Kidney glomerular epithelial cell (primary cell): Measurements from ENCODE around the gene NDFIP2.
A peak's percentile ranks its signal among the peaks of the same experiment; 100 is the strongest.

Source experiments
- DNase-seq: peaks from one replicate; lab custom pipeline; 2025; lab: John Stamatoyannopoulos, UW

Gene NDFIP2

DNA sequence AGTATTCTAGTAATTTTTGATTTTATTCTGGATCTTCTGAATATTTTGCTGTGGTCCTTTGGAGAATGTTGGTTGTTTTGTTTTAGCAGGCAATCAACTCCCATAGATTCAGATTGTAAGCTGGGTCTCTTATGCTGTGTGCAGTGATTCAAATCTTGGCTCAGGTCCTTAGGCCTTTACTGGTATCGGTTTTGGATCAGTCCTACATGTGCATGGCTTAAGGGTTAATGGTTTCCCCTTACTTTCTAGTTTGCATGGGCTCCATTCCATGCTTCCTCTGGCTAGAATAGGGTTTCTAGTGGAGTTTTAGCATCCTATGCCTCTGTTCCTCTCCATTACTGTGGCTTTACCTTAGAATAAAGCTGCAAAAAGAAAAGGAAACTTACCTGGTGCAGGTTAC lies 16.1 kb downstream of the NDFIP2 start:
- no peak for DNase-seq

GRCh38 chr13:79497852-79498251 lies 16.9 kb downstream of the NDFIP2 start:
- DNase-seq = no peak

DNA sequence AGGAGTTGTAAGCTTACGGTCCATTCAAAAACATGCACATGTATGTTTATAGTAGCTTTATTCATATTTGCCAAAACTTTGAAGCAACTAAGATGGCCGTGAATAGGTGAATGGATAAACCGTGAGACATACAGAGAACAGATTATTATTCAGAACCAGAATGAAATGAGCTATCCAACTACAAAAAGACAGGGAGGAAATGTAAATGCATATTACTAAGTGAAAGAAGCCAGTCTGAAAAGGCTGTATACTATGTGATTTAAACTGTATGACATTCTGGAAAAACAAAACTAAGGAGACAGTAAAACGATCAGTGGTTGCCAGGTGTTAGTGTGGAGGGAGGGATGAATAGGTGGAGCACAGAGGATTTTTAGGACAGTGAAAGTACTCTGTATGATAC lies 19.9 kb downstream of the NDFIP2 start:
- no peak for DNase-seq

DNA sequence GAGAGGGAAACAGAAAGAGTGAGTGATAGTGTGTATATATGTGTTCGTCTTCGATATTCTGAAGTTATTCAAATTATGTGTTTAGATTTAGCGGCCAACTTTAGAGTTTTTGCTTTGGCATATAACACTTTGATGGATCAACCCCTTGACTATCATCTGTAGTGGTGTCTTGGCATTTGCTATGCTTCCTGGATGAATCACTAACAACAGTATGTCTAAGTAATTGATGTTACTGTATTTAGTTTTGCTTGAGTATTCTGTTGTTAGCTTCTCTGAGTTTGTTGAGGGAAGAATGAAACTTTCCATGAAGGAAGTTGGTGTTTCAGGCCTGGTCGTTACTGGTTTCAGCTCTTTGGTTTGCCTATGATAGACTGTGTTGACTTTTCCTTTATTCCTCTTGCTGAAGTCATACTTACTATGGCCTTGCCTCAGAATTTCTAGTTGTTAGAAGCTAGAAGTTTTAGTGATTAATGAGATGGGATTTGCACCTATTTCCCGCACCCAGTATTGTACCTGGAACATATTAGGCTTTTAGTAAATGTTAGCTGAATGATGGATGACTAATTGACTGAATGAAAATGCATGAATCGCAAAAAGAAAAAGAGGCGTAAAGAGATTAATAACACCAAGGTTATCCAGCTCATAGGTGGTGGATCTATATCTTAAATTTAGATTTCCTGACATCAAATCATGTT lies 20.7 kb downstream of the NDFIP2 start:
- no peak for DNase-seq

DNA sequence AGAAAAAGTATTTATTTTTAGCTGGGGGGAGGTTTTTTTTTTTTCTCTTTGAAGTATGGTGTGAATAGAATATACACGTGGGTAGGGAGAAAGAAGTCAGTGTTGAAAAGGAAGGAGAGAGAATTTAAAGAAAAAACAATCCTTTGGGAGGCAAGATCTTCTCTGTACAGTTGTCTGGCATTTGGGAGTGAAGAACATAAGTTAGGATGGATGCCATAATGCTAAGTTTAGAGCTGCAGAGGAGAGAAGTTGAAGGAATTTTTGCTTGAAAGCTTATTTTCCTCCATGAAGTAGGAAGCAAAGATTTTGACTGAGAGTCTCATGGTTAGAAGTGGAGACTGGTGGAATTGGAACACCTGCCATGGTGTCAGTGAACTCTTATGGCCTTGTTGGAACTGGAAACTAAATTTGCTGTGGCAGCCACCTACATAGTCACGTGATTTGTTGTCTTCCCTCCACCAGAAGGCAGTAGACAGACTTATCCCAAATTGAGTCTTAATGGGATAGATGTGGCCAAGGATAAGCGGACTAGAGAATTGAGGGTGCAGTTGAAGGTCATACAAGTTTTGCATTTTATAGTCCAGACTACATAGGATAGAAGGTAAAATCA lies 22.0 kb downstream of the NDFIP2 start:
- no peak for DNase-seq

- no peak for DNase-seq
These were observed 22.6 kb downstream of the NDFIP2 start for GRCh38 chr13:79503473-79504017.

GRCh38 chr13:79508224-79508961 lies 27.4 kb downstream of the NDFIP2 start:
- no peak for DNase-seq

DNA sequence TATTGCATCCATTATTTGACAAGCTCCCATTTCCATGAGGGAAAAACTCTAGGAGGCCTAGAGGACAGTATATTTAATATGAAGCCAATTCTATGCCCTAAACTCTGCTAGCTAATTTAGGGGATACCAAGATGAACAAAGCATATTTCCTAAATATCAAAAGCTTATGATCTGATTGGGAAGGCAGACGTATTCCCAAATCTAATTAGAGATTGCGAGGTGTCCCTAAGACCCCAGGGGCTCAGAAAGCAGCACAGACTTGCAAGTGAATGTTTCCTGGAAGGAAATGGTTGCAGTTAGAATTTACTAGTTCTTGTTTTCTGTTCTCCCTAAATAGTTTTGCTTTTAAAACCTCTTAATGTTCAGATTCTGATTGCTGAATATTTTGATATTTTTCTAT lies 30.7 kb downstream of the NDFIP2 start:
- DNase-seq = no peak

DNA sequence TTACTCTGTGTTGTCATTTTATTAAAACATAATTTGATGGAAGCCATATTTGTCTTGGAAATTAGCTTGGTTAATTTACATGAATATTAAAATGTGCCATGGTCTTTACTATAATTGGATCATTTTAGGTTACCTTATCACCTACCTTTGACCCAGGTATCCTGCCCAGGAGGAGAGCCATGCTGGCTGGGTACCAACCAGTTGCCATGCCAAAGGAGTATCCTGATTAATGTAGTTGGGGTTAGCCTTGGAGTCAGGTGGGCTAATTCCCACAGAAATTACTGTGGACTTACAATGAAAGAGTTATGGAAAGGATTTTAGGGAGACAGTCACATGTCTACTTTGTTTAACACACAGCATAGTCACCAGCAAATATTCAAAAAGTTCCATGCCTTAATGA lies 32.0 kb downstream of the NDFIP2 start:
- DNase-seq = no peak

DNA sequence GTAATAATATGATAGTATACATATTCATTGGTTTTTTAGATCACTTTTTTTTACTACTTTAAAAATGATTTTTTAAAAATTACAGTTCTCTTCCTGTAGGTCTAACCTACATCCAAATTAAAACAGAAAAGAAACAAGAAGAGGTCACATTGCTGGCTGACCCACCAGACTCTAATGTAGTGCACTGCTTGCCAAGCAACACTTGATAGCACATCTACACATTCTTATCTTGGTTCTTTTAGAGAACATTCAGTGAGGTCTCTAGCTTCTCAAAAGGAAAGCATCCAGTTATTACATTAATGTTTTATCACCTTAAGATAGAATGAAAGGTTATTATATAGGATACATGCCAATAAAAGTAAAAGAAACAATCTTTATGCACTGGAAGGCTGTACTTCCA lies 35.6 kb downstream of the NDFIP2 start:
- no peak for DNase-seq

DNA sequence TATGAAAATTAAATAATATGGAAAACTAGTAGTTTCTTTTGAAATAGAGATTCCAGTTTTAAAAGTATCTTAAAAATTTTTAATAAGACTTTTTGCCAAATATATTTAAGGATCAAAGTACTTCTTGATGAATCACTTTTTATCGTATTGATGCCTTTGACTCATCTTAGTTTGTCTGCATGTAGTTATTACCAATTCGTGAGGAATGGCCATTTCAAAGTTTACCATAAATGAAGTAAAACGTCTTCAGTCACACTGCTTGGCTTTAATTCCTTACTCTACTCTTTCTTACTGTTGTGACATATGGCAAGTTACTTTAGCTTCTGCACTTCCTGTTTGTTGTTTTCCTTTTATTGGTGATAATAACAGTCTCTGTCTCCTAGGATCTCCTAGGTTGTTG lies 38.3 kb downstream of the NDFIP2 start:
- no peak for DNase-seq

DNA sequence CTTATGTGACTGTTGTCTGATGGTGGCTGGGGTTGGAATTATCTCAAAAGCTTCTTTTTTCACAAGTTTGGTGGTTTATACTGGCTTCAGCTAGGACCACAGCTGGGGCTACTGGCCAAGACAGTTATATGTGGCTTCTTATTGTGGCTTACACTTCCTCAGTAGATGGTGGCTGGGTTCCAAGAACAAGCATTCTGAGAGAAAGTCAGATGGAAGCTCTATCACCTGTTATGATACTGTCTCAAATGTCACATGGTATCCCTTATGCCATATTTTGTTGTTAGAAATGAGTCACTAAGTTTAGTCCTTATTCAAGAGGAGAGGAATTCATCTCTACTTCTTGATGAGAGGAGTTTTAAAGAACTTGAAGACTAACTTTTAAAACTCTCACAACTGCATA lies 41.6 kb downstream of the NDFIP2 start:
- no peak for DNase-seq

- no peak for DNase-seq
These were observed 44.3 kb downstream of the NDFIP2 start for GRCh38 chr13:79525064-79525857.

DNA sequence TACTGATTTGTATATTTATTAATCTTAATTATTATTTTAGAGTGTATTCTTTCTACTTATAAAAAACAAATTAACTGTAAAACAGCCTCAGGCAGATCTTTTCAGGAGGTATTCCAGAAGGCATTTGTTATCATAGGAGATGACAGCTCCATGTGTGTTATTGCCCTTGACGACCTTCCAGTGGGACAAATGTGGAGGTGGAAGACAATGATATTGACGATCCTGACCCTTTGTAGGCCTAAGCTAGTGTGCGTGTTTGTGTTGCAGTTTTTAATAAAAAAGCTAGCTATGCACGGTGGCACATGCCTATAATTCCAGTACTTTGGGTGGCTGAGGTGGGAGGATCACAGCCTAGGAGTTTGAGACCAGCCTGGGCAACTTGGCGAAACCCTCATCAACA lies 46.7 kb downstream of the NDFIP2 start:
- no peak for DNase-seq

DNA sequence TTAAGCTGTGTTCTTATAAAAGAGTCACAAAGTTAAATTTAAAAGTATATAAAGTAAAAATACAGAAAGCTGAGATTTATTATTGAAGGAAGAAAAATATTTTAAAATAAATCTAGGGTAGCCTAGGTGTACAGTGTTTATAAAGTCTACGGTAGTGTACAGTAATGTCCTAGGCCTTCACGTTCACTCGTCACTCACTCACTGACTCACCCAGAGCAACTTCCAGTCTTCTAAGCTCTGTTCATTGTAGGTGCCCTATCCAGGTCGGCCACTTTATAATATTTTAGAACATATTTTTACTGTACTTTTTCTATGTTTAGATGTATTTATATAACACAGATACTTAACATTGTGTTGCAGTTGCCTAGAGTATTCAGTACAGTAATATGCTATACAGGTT lies 47.4 kb downstream of the NDFIP2 start:
- no peak for DNase-seq

DNA sequence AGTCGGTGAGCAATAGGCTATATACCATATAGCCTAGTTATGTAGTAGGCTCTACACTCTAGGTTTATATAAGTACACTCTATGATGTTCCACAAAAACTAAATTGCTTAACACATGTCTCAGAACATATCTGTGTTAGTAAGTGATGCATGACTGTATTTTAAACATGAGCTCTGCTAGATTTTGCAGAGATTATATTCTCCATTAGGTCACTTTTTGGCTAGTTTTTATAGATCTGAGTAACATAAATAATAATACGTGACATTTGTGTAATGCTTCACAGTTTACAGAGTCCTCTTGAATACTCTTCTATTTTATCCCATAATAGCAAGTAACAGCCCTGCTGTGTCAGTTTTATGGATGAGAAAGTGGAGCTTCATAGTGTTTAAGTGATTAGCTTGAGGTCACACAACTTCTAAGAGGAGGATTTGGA lies 47.8 kb downstream of the NDFIP2 start:
- no peak for DNase-seq

GRCh38 chr13:79529817-79530216 lies 48.9 kb downstream of the NDFIP2 start:
- DNase-seq = no peak

DNA sequence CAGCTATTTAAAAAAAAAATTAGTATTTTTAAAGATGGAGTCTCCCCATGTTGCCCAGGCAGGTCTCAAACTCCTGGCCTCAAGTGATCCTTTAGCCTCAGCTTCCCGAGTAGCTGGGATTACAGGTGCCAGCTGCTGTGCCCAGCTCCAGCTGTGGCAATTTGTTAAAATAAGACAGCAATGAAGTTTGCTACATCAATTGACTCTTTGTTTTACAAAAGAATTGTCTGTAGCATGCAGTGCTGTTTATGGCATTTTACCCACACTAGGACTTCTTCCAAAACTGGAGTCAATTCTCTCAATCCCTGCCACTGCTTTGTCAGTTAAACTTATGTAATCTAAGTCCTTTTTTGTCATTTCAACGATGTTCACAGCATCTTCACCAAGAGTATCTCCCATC lies 49.3 kb downstream of the NDFIP2 start:
- DNase-seq = no peak

GRCh38 chr13:79531542-79532254 lies 50.7 kb downstream of the NDFIP2 start:
- peak; percentile 43 for DNase-seq

GRCh38 chr13:79532576-79532975 lies 51.6 kb downstream of the NDFIP2 start:
- no peak for DNase-seq

DNA sequence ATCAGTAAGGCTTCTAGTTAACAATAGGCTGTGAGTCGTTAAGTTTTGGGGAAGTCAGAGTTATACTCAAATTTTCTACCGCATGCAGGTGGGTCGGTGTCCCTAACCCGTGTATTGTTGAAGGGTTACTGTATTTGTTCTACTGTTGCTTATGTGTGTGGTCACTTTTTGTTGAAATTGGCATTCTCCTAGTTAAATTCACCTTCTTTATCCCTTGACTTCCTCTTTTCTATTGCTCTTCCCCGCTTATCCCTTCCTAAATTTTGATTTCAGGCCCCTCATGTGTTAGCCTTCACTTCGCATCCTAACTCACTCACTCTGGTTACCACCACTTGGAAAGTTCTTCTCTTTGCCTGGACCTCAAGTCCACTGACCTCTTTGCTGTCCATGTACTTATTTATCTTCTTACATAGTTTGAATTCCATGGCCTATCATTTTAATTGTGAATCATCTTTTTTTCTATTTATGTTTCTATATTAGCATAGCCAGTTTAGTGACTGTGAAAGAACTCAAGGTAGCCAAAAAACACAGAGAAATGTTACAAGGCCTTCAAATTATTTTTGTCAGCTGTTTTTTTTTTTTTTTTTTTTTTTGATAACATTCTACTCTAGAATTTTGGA lies 52.9 kb downstream of the NDFIP2 start:
- DNase-seq = peak; percentile 56
